HepG2 (cell line): ENCODE measurements around the gene AIFM1. TPM values are rescaled to one million over a fixed set of nuclear protein-coding genes. Genes with fewer than 3 reads are reported as not detected.

ENCODE experiments used
- ATAC-seq: fragments of 200-7000 bp; cut with Tn5 transposase; 3 replicates; pipeline ENCODE4 v1.9.1; 2020; ENCODE audit warnings: mild to moderate bottlenecking, moderate library complexity
- BruUV-seq: library from RNA; stranded (reverse); fragments of 400-500 nt; replicated peaks from 2 replicates; lab custom pipeline; 2021; lab: Mats Ljungman, UMichigan
- CTCF ChIA-PET: fragments of 300-600 bp; formaldehyde crosslinking; extraction: SDS; loops from one replicate; lab custom pipeline; 2021; ENCODE audit warnings: low total read pairs, inconsistent platforms, low intra/inter-chr PET ratio; lab: Yijun Ruan, JAX
- POLR2A ChIA-PET: fragments of 350-600 bp; sonication (Branson Sonifier 250); formaldehyde crosslinking; loops from one replicate; lab custom pipeline; 2020; ENCODE audit warnings: antibody characterized with exemption, inconsistent platforms; lab: Yijun Ruan, JAX
- DNase-seq: peaks from one replicate; pipeline ENCODE4 v3.0.0-alpha.2; 2015; ENCODE audit warnings: low spot score
- FAIRE-seq: peaks from 3 replicates; lab custom pipeline; 2011; peaks lifted over from hg19 to GRCh38; lab: Jason Lieb, UNC
- H2AFZ ChIP-seq: one replicate; pipeline ENCODE4 v1.6.1; 2011; ENCODE audit warnings: low read length, inconsistent platforms
- H3K27ac ChIP-seq: fragments of 300-600 bp; 3 replicates; pipeline ENCODE4 v1.8.0; 2011; ENCODE audit warnings: mixed run types, mild to moderate bottlenecking, mixed read lengths, low read length, inconsistent platforms; ENCODE audit not compliant: insufficient read depth; ENCODE audit errors: extremely low read length
- H3K27me3 ChIP-seq, 2 experiments: fragments of 200-600 bp in 1 of 2; 2 replicates in 1 of 2; 3 replicates in 1 of 2; pipeline versions ENCODE4 v1.6.0 to v1.8.0; 2011; ENCODE audit warnings: low read length in 2 of 2, mild to moderate bottlenecking in 2 of 2, moderate library complexity in 2 of 2, inconsistent platforms in 1 of 2; ENCODE audit not compliant: insufficient read depth in 2 of 2, control insufficient read depth in 1 of 2
- H3K36me3 ChIP-seq, 2 experiments: fragments of 200-600 bp in 1 of 2; replicated peaks in 1 of 2; 2 replicates in 1 of 2; 3 replicates in 1 of 2; pipeline versions ENCODE4 v1.5.1 to v1.8.0; 2011; ENCODE audit warnings: low read length in 2 of 2, inconsistent platforms in 1 of 2; ENCODE audit not compliant: insufficient read depth in 2 of 2, control insufficient read depth in 1 of 2
- H3K4me1 ChIP-seq: 2 replicates; pipeline ENCODE4 v1.5.1; 2012; ENCODE audit warnings: low read length, inconsistent platforms; ENCODE audit not compliant: insufficient read depth
- H3K4me2 ChIP-seq: 2 replicates; pipeline ENCODE4 v1.6.0; 2011; ENCODE audit warnings: low read depth, low read length, inconsistent platforms
- H3K4me3 ChIP-seq, 3 experiments: fragments of 200-600 bp in 1 of 3; sonication (generic), shearing (Covaris generic) in 1 of 3; replicated peaks in 1 of 3; 2 replicates each; pipeline ENCODE4 v1.5.1; 2011 to 2016; ENCODE audit warnings: low read length in 3 of 3, inconsistent platforms in 2 of 3, low read depth in 2 of 3, mild to moderate bottlenecking in 2 of 3, control low read depth in 1 of 3, mixed read lengths in 1 of 3; ENCODE audit not compliant: insufficient read depth in 1 of 3
- H3K79me2 ChIP-seq: one replicate; pipeline ENCODE4 v1.6.1; 2011; ENCODE audit warnings: low read length, inconsistent platforms; ENCODE audit not compliant: insufficient read depth
- H3K9ac ChIP-seq: 2 replicates; pipeline ENCODE4 v1.6.0; 2011; ENCODE audit warnings: mild to moderate bottlenecking, low read depth, low read length, inconsistent platforms; ENCODE audit not compliant: insufficient read depth
- H3K9me3 ChIP-seq: 2 replicates; pipeline ENCODE4 v1.5.1; 2012; ENCODE audit warnings: mild to moderate bottlenecking, low read length
- H4K20me1 ChIP-seq: 2 replicates; pipeline ENCODE4 v1.6.0; 2011; ENCODE audit warnings: inconsistent platforms, mild to moderate bottlenecking, low read length, moderate library complexity; ENCODE audit not compliant: insufficient read depth
- ATRX ChIP-seq: sonication (generic); formaldehyde crosslinking; IDR thresholded peaks from 2 replicates; pipeline ENCODE4 v1.4.0; 2020; ENCODE audit warnings: missing genetic modification reagents, borderline replicate concordance
- HBP1 ChIP-seq: IDR thresholded peaks from 2 replicates; pipeline ENCODE4 v1.6.1; 2016; ENCODE audit warnings: low read depth, control low read depth
- HNRNPUL1 ChIP-seq: fragments of 200-400 bp; formaldehyde crosslinking; IDR thresholded peaks from 2 replicates; pipeline ENCODE4 v1.6.1; 2017; ENCODE audit warnings: low read depth, mild to moderate bottlenecking, low read length, moderate library complexity
- JARID2 ChIP-seq: sonication (generic); formaldehyde crosslinking; IDR thresholded peaks from 2 replicates; pipeline ENCODE4 v1.8.1; 2023; ENCODE audit warnings: missing genetic modification reagents, inconsistent platforms; ENCODE audit not compliant: insufficient replicate concordance
- KMT2B ChIP-seq: IDR thresholded peaks from 2 replicates; pipeline ENCODE4 v1.6.1; 2016; ENCODE audit warnings: missing genetic modification reagents, missing compliant biosample characterization
- MEF2D ChIP-seq: sonication (generic); formaldehyde crosslinking; IDR thresholded peaks from 2 replicates; pipeline ENCODE4 v1.5.1; 2020; ENCODE audit warnings: mild to moderate bottlenecking, missing genetic modification reagents
- MZF1 ChIP-seq: sonication (generic); formaldehyde crosslinking; IDR thresholded peaks from 2 replicates; pipeline ENCODE4 v1.8.1; 2023; ENCODE audit warnings: mild to moderate bottlenecking, missing genetic modification reagents, borderline replicate concordance
- NCOA1 ChIP-seq: sonication (generic); formaldehyde crosslinking; IDR thresholded peaks from 2 replicates; pipeline ENCODE4 v1.9.0; 2021; ENCODE audit warnings: missing genetic modification reagents
- NR2F1 ChIP-seq, 2 experiments: fragments of 450-650 bp in 1 of 2; formaldehyde crosslinking in 1 of 2; IDR thresholded peaks; 2 replicates each; pipeline versions ENCODE4 v1.5.0 to v1.6.1; 2016 to 2020; ENCODE audit warnings: mild to moderate bottlenecking in 1 of 2, missing compliant biosample characterization in 1 of 2, missing genetic modification reagents in 1 of 2, moderate library complexity in 1 of 2
- SKI ChIP-seq: fragments of 450-650 bp; IDR thresholded peaks from one replicate; pipeline ENCODE4 v1.6.1; 2018; ENCODE audit warnings: mild to moderate bottlenecking; ENCODE audit not compliant: partially characterized antibody
- TEAD2 ChIP-seq: sonication (generic); formaldehyde crosslinking; IDR thresholded peaks from 2 replicates; pipeline ENCODE4 v1.9.0; 2021; ENCODE audit warnings: missing genetic modification reagents
- ZNF230 ChIP-seq: sonication (generic); formaldehyde crosslinking; IDR thresholded peaks from 2 replicates; pipeline ENCODE4 v1.4.0; 2020; ENCODE audit warnings: mild to moderate bottlenecking, missing genetic modification reagents
- ZNF234 ChIP-seq: sonication (generic); formaldehyde crosslinking; conservative IDR thresholded peaks from 2 replicates; pipeline ENCODE4 v1.5.1; 2020; ENCODE audit warnings: mild to moderate bottlenecking, missing genetic modification reagents
- ZNF468 ChIP-seq: sonication (generic); formaldehyde crosslinking; IDR thresholded peaks from 2 replicates; pipeline ENCODE4 v1.8.0; 2022; ENCODE audit warnings: mild to moderate bottlenecking, moderate library complexity, missing genetic modification reagents
- ZNF576 ChIP-seq: sonication (generic); formaldehyde crosslinking; IDR thresholded peaks from 2 replicates; pipeline ENCODE4 v1.4.0; 2020; ENCODE audit warnings: mild to moderate bottlenecking, missing genetic modification reagents
- WGBS: methylation state at CpG from one replicate; pipeline ENCODE4 v1.1.6; 2017; ENCODE audit warnings: low lambda C conversion rate; 5-methylcytosine and 5-hydroxymethylcytosine counted together
- in situ Hi-C: cut with HindIII; loops from 2 replicates; pipeline ENCODE4 v1.10.0; 2017; ENCODE audit warnings: low pct_unique_long_range_greater_than_20kb; ENCODE audit not compliant: extremely low pct_ligation_motif_present
- intact Hi-C: fragments of 100-400 bp; cut with micrococcal nuclease; formaldehyde crosslinking; loops from one replicate; pipeline ENCODE4 v1.10.0; 2022; ENCODE audit not compliant: unreplicated experiment
- polyA plus RNA-seq, 8 experiments: library from polyadenylated mRNA; depleted of rRNA in 3 of 8; stranded (reverse) in 7 of 8; unstranded in 1 of 8; fragments of >200 nt; fragmentation: Illumina TruSeq in 4 of 8; extraction: Trizol in 4 of 8; gene quantifications; 2 replicates each; pipeline versions ENCODE4 v1.2.1 to v1.2.3, GENCODE V29; 2011 to 2016; ENCODE audit warnings: low read depth in 4 of 8, missing spikeins in 1 of 8, mixed read lengths in 1 of 8; ENCODE audit not compliant: insufficient read depth in 1 of 8
- total RNA-seq, 5 experiments: library from RNA; depleted of rRNA; stranded (reverse); fragments of >200 nt; fragmentation: Illumina TruSeq; extraction: Trizol; gene quantifications; 2 replicates each; pipeline ENCODE4 v1.2.3, GENCODE V29; 2016; ENCODE audit warnings: low read depth in 1 of 5

Gene AIFM1
- total and polyA plus RNA-seq, 2 of the 13 experiments (the other 11 are each of a cell fraction or from before 2014, with no cell fraction given): 42.8 to 46.9 TPM

- TF ChIP-seq MEF2D (CRISPR knock-in tag) (no peak), TEAD2 (no peak)
- TF ChIP-seq, all 625 proteins: peak for 0
Observed at GRCh38 chrX:130082244-130083106, 83.2 kb downstream of the AIFM1 start (continued).

GRCh38 chrX:130081421-130082045 is 84.1 kb downstream of the AIFM1 start:
- TF ChIP-seq ZNF230: no peak
- TF ChIP-seq ZNF576: no peak
- no peak for TF ChIP-seq HNRNPUL1
- TF ChIP-seq NR2F1 (CRISPR knock-in tag; IDR thresholded peaks at IDR 0.05): no peak
- TF ChIP-seq JARID2: no peak
- no peak for TF ChIP-seq NCOA1 (CRISPR knock-in tag)
- TF ChIP-seq MZF1: no peak
- TF ChIP-seq ZNF234: no peak
- no peak for TF ChIP-seq HBP1 (CRISPR knock-in tag)
- no peak for TF ChIP-seq ZNF468
- TF ChIP-seq SKI: no peak
- no peak for TF ChIP-seq ATRX (CRISPR knock-in tag)
- TF ChIP-seq KMT2B (CRISPR knock-in tag): no peak
- no peak overlapping the region for H3K9ac ChIP-seq
- no TSS peak for BruUV-seq
- H3K79me2 ChIP-seq: no peaks in the 10 kb centered on the region
- no peak overlapping the region for H2AFZ ChIP-seq
- H3K36me3 ChIP-seq: no peaks in the 10 kb centered on the region
- DNase-seq (no peak), ATAC-seq (no peak), FAIRE-seq (no peak)
- peaks cover 9% of the 10 kb centered on the region for H3K4me1 ChIP-seq
- H3K27ac ChIP-seq: no peak overlapping the region
- 87% methylated on average over 7 of the region's 12 CpGs for WGBS
- H4K20me1 ChIP-seq: no peaks in the 10 kb centered on the region
- H3K27me3 ChIP-seq: no peaks in the 10 kb centered on the region
- H3K9me3 ChIP-seq: no peaks in the 10 kb centered on the region
- no peak overlapping the region for H3K4me3 ChIP-seq
- CTCF ChIA-PET: no interaction called here
- intact Hi-C loops: no loop called here
- POLR2A ChIA-PET: no interaction called here
- no peak overlapping the region for H3K4me2 ChIP-seq
- in situ Hi-C loops: loop anchor here (5.0 kb wide), 2 partner anchors 36 to 111 kb away; no protein-coding TSS in a partner anchor
